IgD-negative memory B cell (primary cell): ENCODE results near the gene ZMYND15. TPM values are rescaled to one million over a fixed set of nuclear protein-coding genes. Genes with fewer than 3 reads are reported as not detected.

Experiments
- H3K27ac Mint-ChIP-seq, 3 donors: one replicate each; pipeline ENCODE4 v1.8.0; 2020 to 2022; ENCODE audit warnings: mild to moderate bottlenecking in 3 of 3, mixed read lengths in 3 of 3, moderate library complexity in 1 of 3
- H3K27me3 Mint-ChIP-seq: one replicate; pipeline ENCODE4 v1.8.0; 2021; ENCODE audit warnings: mixed read lengths
- H3K36me3 Mint-ChIP-seq: one replicate; pipeline ENCODE4 v1.8.0; 2020; ENCODE audit warnings: mild to moderate bottlenecking, mixed read lengths
- H3K4me1 Mint-ChIP-seq, 3 donors: one replicate each; pipeline ENCODE4 v1.8.0; 2020 to 2022; ENCODE audit warnings: mixed read lengths in 3 of 3, mild to moderate bottlenecking in 1 of 3
- H3K4me3 Mint-ChIP-seq, 4 donors: one replicate each; pipeline ENCODE4 v1.8.0; 2020 to 2022; ENCODE audit warnings: mild to moderate bottlenecking in 4 of 4, mixed read lengths in 4 of 4, moderate library complexity in 3 of 4
- H3K9me3 Mint-ChIP-seq, 3 donors: one replicate each; pipeline ENCODE4 v1.8.0; 2020 to 2021; ENCODE audit warnings: mixed read lengths in 3 of 3, mild to moderate bottlenecking in 1 of 3
- polyA plus RNA-seq: library from polyadenylated mRNA; unstranded; fragments of 300-500 nt; fragmentation: Illumina TruSeq; gene quantifications from one replicate; pipeline ENCODE4 v1.2.3, GENCODE V29; 2021

Gene ZMYND15
- polyA plus RNA-seq, 1 donor from 2014 or later = not detected

- Mint-ChIP-seq H3K27me3 (peaks cover 14% of the 10 kb centered on the region), H3K9me3 (no peaks in the 10 kb centered on the region), H3K36me3 (no peaks in the 10 kb centered on the region), H3K27ac (peak overlapping the region in 1 of 3 donors; percentile 32), H3K4me3 (peak overlapping the region in 1 of 4 donors; percentile 74), H3K4me1 (peaks cover 6 to 16% (median 13%) of the 10 kb centered on the region in 3 donors)
Observed at GRCh38 chr17:4742629-4743028, 3.0 kb downstream of the ZMYND15 start.

- peak overlapping the region in 1 of 4 donors; percentile 74 for H3K4me3 Mint-ChIP-seq
Observed at GRCh38 chr17:4743216-4743615, 3.6 kb downstream of the ZMYND15 start.

GRCh38 chr17:4743898-4744297, 4.3 kb downstream of the ZMYND15 start:
- Mint-ChIP-seq H3K4me1 (peaks cover 9 to 16% (median 10%) of the 10 kb centered on the region in 3 donors), H3K27ac (peak overlapping the region in 1 of 3 donors; percentile 89), H3K9me3 (no peaks in the 10 kb centered on the region), H3K27me3 (peaks cover 17% of the 10 kb centered on the region), H3K4me3 (peak overlapping the region in 1 of 4 donors; percentile 39), H3K36me3 (no peaks in the 10 kb centered on the region)

More at GRCh38 chr17:4743216-4743615, 3.6 kb downstream of the ZMYND15 start:
- Mint-ChIP-seq H3K36me3 (no peaks in the 10 kb centered on the region), H3K27ac (peak overlapping the region in 1 of 3 donors; percentile 89), H3K27me3 (peaks cover 14% of the 10 kb centered on the region), H3K4me1 (peaks cover 10 to 20% (median 16%) of the 10 kb centered on the region in 3 donors), H3K9me3 (no peaks in the 10 kb centered on the region)

GRCh38 chr17:4744999-4745969, 5.7 kb downstream of the ZMYND15 start:
- Mint-ChIP-seq H3K27me3 (peaks cover 22% of the 10 kb centered on the region), H3K4me1 (peaks cover 5 to 13% (median 10%) of the 10 kb centered on the region in 3 donors), H3K4me3 (no peak overlapping the region), H3K36me3 (no peaks in the 10 kb centered on the region), H3K27ac (no peak overlapping the region), H3K9me3 (no peaks in the 10 kb centered on the region)

- Mint-ChIP-seq H3K9me3 (no peaks in the 10 kb centered on the region), H3K4me1 (peaks cover 4 to 10% (median 8%) of the 10 kb centered on the region in 3 donors), H3K36me3 (no peaks in the 10 kb centered on the region)
Observed at GRCh38 chr17:4747847-4748246, 8.2 kb downstream of the ZMYND15 start.

GRCh38 chr17:4748686-4749085, 9.1 kb downstream of the ZMYND15 start:
- Mint-ChIP-seq H3K27ac (no peak overlapping the region), H3K4me1 (peaks cover 4 to 10% (median 8%) of the 10 kb centered on the region in 3 donors), H3K27me3 (peaks cover 26% of the 10 kb centered on the region), H3K4me3 (peak overlapping the region in 2 of 4 donors; percentile 1 to 18), H3K36me3 (no peaks in the 10 kb centered on the region), H3K9me3 (no peaks in the 10 kb centered on the region)

More at GRCh38 chr17:4747847-4748246, 8.2 kb downstream of the ZMYND15 start:
- peak overlapping the region in 3 of 4 donors; percentile 34 to 73 (median 51) for H3K4me3 Mint-ChIP-seq
- peaks cover 28% of the 10 kb centered on the region for H3K27me3 Mint-ChIP-seq
- peak overlapping the region in 1 of 3 donors; percentile 60 for H3K27ac Mint-ChIP-seq

- H3K4me3 Mint-ChIP-seq = no peak overlapping the region
- no peaks in the 10 kb centered on the region for H3K36me3 Mint-ChIP-seq
- H3K9me3 Mint-ChIP-seq = no peaks in the 10 kb centered on the region
- no peak overlapping the region for H3K27ac Mint-ChIP-seq
- H3K27me3 Mint-ChIP-seq = peaks cover 27% of the 10 kb centered on the region
- H3K4me1 Mint-ChIP-seq = peaks cover 4 to 10% (median 6%) of the 10 kb centered on the region in 3 donors
Observed at GRCh38 chr17:4750606-4751005, 11.0 kb downstream of the ZMYND15 start.

GRCh38 chr17:4751932-4752331, 12.3 kb downstream of the ZMYND15 start:
- H3K27me3 Mint-ChIP-seq = peaks cover 23% of the 10 kb centered on the region
- no peaks in the 10 kb centered on the region for H3K9me3 Mint-ChIP-seq
- H3K27ac Mint-ChIP-seq = no peak overlapping the region
- no peaks in the 10 kb centered on the region for H3K36me3 Mint-ChIP-seq
- no peak overlapping the region for H3K4me3 Mint-ChIP-seq
- peaks cover 4 to 8% (median 6%) of the 10 kb centered on the region in 3 donors for H3K4me1 Mint-ChIP-seq

GRCh38 chr17:4753392-4753791, 13.8 kb downstream of the ZMYND15 start:
- Mint-ChIP-seq H3K36me3 (no peaks in the 10 kb centered on the region), H3K4me1 (peaks cover 0 to 2% (median 1%) of the 10 kb centered on the region in 3 donors), H3K27ac (no peak overlapping the region), H3K27me3 (peaks cover 23% of the 10 kb centered on the region), H3K4me3 (no peak overlapping the region), H3K9me3 (no peaks in the 10 kb centered on the region)

- Mint-ChIP-seq H3K27ac (no peak overlapping the region), H3K27me3 (peaks cover 9% of the 10 kb centered on the region), H3K36me3 (no peaks in the 10 kb centered on the region), H3K4me1 (peaks cover 2 to 5% (median 3%) of the 10 kb centered on the region in 3 donors), H3K4me3 (no peak overlapping the region), H3K9me3 (no peaks in the 10 kb centered on the region)
Observed at GRCh38 chr17:4759776-4760236, 20.2 kb downstream of the ZMYND15 start.

GRCh38 chr17:4764595-4764994, 25.0 kb downstream of the ZMYND15 start:
- Mint-ChIP-seq H3K9me3 (no peaks in the 10 kb centered on the region), H3K4me1 (peaks cover 2 to 5% (median 3%) of the 10 kb centered on the region in 3 donors), H3K27ac (no peak overlapping the region), H3K27me3 (peaks cover 4% of the 10 kb centered on the region), H3K36me3 (no peaks in the 10 kb centered on the region), H3K4me3 (no peak overlapping the region)

- no peaks in the 10 kb centered on the region for H3K36me3 Mint-ChIP-seq
- no peaks in the 10 kb centered on the region for H3K9me3 Mint-ChIP-seq
- peaks cover 2 to 5% (median 5%) of the 10 kb centered on the region in 3 donors for H3K4me1 Mint-ChIP-seq
- H3K27me3 Mint-ChIP-seq = peaks cover 3% of the 10 kb centered on the region
- no peak overlapping the region for H3K4me3 Mint-ChIP-seq
- H3K27ac Mint-ChIP-seq = no peak overlapping the region
Observed at GRCh38 chr17:4766201-4766600, 26.6 kb downstream of the ZMYND15 start.

GRCh38 chr17:4766723-4767122, 27.1 kb downstream of the ZMYND15 start:
- Mint-ChIP-seq H3K27ac (no peak overlapping the region), H3K27me3 (peaks cover 2% of the 10 kb centered on the region), H3K9me3 (no peaks in the 10 kb centered on the region), H3K4me1 (peaks cover 2 to 5% (median 5%) of the 10 kb centered on the region in 3 donors), H3K36me3 (no peaks in the 10 kb centered on the region), H3K4me3 (no peak overlapping the region)

GRCh38 chr17:4768298-4768697, 28.7 kb downstream of the ZMYND15 start:
- Mint-ChIP-seq H3K36me3 (no peaks in the 10 kb centered on the region), H3K27ac (no peak overlapping the region), H3K4me3 (no peak overlapping the region), H3K27me3 (peaks cover 2% of the 10 kb centered on the region), H3K4me1 (peaks cover 2 to 5% (median 5%) of the 10 kb centered on the region in 3 donors), H3K9me3 (no peaks in the 10 kb centered on the region)

GRCh38 chr17:4769628-4770027, 30.0 kb downstream of the ZMYND15 start:
- no peaks in the 10 kb centered on the region for H3K9me3 Mint-ChIP-seq
- peaks cover 1 to 7% (median 6%) of the 10 kb centered on the region in 3 donors for H3K4me1 Mint-ChIP-seq
- no peaks in the 10 kb centered on the region for H3K36me3 Mint-ChIP-seq
- H3K27me3 Mint-ChIP-seq = peaks cover 4% of the 10 kb centered on the region
- H3K4me3 Mint-ChIP-seq = no peak overlapping the region
- no peak overlapping the region for H3K27ac Mint-ChIP-seq
